ENCODE measurements around the gene PCP4.
"Not testable (repeated sequence)": the region's sequence is repeated elsewhere in the genome, so short reads cannot be mapped to it uniquely, and the experiment has no call there.

The PCP4 gene

GRCh38 chr21:39866093-39866492, 1.1 kb upstream of the PCP4 start:
- no peak for DNase-seq (ENCODE audit: low spot score)

DNA sequence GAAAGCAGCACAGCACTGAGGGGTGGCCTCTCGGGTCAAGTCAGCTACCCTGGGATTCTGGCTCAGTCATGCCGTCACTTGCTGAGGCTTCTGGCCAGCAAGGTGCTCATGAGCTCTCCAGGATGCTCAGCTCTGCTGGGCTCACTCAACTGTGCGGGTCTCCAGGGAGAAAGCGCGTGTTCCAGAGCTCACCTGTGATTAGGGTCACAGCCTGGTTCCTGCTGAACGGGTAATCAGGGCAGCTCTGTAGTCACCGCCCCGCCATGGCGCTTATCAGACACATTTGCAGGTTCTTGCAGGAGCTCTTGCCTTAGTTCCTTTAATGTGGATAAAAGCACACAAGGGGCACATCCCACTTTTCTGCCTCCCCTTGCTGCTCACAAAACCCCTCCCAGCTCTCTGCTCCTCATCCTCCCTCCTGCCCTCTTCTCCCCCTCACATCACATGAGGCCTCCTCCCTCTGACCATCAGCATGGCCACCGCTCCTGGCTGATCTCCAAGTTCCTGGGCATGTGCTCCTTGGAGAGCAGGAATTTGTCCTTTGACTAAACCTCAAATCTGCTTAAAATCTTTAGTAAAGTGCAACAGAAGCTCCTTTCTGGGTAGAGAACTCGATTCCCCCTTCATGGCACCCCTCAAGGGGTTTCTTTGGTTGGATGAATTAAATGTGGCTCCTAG, 2.0 kb downstream of the PCP4 start:
- DNase-seq (ENCODE audit: low spot score): no peak

GRCh38 chr21:39873687-39874086, 6.4 kb downstream of the PCP4 start:
- DNase-seq (ENCODE audit: low spot score): no peak

DNA sequence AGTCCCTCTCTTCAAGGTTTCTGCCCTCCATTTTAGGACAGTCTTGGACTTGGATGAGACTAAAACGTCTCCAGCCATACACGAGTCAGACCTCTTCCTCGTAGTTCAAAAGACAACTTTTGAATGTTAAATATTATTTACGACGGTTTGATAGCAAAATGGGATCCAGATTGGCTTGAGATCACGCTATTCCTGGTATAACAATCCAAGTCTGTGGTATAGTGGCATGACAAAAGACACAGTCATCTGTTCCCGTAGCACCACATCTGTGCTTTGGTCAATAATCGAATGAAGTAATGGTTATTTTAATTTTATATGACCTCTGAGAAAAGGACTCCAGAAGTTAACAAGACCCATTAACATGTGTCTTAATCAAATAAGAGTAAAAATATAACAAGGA, 7.0 kb downstream of the PCP4 start:
- no peak for DNase-seq (ENCODE audit: low spot score)

- DNase-seq (ENCODE audit: low spot score): no peak
Observed at GRCh38 chr21:39874759-39875158, 7.5 kb downstream of the PCP4 start.

- DNase-seq (ENCODE audit: low spot score): no peak
Observed at GRCh38 chr21:39881661-39882060, 14.4 kb downstream of the PCP4 start.

GRCh38 chr21:39882151-39882838, 15.1 kb downstream of the PCP4 start:
- no peak for DNase-seq (ENCODE audit: low spot score)

GRCh38 chr21:39882839-39883195, 15.6 kb downstream of the PCP4 start:
- DNase-seq (ENCODE audit: low spot score): no peak

DNA sequence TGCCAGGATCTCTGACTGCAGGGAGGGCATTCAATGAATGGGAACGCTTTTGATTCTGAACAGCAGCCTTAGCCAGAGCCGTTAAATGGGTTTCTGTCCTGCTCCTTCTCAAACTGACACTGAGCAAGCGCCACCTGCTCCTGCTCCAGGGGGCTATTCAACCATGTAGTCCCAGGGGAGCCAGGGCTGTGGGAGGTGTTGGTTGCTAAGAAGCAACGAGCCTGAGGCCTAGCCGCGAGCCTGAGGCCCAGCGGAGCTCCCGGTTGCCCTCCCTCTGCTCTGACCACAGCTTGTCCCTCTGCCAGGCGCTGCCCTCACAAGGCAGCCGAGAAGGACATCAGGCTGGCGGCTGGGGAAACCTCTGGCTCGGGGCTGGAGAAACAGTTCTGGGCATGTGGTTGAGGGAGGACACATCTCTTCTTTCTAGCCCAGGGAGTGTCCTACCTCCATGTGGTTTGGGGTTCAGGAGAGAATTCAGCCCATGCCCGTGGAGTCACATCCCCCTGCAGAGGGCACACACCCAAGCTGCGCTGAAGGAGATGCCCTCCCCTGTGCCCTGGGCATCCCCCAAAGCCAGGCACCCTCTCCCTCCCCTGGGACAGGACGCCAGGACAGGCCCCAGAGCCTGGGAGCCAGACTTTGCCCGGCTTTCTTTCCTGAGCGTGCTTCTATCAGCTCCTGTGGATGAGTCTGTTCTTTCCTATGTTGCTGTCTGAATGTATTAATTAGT, 18.0 kb downstream of the PCP4 start:
- DNase-seq (ENCODE audit: low spot score): peak; percentile 59

- DNase-seq (ENCODE audit: low spot score): no peak
Observed at GRCh38 chr21:39888848-39889247, 21.6 kb downstream of the PCP4 start.

DNA sequence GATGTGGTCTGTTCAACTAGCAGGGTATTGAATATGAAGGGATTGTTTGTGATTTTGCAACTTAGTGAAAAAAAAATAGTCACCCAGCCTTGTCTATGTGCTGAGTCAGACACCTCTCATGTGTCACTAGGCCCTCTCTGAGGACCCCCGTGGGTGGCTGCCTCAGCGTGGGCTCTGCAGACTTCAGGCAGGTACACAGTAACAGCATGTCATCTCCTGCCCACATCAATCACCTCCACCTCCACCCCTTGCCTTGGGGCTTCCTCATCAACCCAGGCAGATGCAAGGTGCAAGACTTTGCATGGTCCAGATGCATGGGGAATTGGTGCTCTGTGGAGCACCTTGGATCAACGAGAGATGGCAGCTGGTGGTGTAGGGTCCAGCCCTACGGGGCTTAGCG, 23.9 kb downstream of the PCP4 start:
- no peak for DNase-seq (ENCODE audit: low spot score)

- DNase-seq (ENCODE audit: low spot score): not testable (repeated sequence)
Observed at GRCh38 chr21:39891863-39892262, 24.6 kb downstream of the PCP4 start.

DNA sequence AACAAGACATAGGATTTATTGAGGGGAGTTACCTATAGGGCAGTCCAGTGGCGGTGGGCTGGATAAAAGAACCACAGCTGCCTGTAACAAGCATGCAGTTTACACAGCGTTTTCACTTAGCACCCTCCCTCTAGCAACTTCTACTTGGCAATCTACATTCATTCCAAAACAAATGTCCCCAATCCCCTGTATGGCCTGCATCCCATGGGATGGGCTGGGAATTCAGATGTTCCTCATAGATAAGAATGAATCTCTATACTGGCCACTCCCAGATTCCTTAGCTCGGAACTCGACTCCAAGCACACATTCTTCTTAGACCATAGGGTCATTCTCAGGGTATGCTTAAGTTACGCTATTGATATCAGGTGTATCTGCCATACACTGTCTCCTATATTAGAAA, 33.3 kb downstream of the PCP4 start:
- DNase-seq (ENCODE audit: low spot score): no peak

GRCh38 chr21:39900911-39901310, 33.7 kb downstream of the PCP4 start:
- no peak for DNase-seq (ENCODE audit: low spot score)

DNA sequence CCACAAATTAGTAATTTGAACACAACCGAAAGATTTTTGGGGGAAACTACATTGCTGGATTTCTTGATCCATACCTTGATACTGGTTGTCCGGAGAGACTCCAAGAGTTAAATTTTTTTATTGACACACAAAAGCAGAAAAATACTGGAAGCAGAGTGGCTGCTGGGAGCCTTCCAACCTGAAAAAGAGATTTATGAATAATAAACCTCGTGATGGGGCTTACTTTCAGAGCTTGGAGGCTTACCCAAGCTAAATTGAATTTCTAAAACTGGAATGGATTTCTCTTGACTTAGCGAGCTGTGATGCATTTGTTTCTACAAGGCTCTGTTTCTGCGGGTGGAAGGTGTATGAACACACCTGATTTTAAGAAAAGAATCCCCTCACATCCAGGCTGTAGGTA, 35.7 kb downstream of the PCP4 start:
- DNase-seq (ENCODE audit: low spot score): no peak

DNA sequence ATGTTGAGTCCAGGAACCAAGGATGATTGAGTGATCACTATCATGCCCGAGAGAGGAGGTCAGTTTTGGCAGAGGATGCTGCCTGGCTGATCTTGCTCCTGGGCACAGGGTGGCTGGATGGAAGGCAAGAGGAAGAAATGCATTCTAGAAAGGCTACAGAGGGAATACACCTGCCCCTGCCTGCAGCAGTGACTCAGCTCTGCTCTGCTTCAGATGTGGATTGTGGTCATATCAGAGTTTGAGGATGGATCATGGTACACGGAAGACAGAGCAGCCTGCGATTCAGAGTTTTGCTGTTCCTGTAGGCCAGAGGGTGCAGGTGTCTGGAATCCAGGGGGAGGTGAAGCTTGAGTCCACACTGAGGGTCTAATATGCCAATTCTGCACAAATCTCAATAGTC, 37.2 kb downstream of the PCP4 start:
- no peak for DNase-seq (ENCODE audit: low spot score)

DNA sequence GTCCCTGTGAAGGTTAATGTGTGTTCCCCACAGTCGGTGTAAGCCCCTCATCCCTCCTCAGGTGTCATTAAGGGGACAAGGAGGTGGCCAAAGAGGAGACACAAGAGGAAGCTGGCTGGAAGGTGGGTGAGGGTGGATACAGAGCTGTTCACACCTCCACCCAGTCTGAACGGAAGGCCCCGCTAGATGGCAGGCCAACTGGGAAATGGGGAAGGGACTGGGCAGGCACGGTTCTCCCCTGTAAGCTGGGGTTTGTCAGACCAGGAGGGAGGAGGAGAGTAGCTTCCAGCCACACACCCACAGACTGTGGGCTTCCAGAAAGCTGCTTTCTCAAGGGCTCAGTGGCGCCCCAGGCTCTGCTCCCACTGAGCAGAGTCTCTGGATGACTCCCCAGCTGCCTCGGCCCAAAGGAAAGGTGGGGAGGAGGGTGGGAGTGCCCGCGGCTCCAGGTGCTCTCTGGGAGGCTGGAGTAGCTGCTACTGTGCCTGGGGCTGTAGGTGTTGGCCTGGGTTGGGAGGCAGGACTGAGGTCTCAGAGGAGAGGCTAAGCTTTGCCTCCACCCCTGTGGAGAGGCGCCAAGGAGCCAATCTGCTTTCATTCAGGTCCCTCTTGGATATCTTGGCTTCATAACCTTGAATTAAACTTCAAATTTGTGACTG, 41.2 kb downstream of the PCP4 start:
- DNase-seq (ENCODE audit: low spot score): no peak

DNA sequence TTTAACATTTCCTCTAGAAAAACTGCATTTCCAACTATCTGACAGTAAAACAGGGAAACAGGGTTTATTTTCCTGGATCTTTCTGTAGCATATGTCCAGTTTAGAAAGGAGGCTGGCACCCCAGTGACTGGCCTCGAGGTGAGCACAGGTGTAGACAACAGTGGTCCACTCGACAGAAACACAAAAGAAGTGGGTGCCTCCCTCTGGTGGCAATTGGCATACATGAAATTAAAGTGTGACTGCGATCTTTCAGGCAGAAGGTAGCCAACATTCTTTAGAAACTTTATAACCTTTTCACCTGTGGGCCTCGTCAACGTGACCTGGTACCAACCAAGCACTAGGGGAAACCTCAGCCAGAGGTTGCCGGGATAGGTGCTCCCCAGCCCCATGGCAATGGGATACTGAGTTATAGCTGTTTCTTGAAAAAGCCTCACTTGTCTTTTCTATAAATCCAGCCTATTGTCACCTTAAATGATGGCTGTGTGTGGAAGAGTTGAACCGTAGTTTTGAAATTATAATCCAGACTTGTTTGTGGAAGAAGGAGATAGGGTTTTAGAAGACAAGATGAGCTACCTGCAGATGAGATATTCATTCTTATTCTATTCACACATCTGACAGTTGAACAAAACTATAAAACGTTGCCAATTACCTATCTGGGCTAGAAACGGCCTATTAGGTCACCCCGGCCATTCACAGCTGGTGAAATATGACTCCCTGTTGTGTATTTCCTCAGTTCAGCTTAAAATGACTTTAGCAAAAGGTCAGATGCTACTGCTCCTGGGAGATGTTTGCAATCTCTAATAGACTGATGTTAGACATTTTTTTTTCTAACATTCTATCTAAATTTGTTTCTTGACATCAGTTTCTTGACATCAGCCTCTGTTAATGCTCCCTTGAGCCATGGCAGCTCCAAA, 44.3 kb downstream of the PCP4 start:
- peak; percentile 14 for DNase-seq (ENCODE audit: low spot score)

DNA sequence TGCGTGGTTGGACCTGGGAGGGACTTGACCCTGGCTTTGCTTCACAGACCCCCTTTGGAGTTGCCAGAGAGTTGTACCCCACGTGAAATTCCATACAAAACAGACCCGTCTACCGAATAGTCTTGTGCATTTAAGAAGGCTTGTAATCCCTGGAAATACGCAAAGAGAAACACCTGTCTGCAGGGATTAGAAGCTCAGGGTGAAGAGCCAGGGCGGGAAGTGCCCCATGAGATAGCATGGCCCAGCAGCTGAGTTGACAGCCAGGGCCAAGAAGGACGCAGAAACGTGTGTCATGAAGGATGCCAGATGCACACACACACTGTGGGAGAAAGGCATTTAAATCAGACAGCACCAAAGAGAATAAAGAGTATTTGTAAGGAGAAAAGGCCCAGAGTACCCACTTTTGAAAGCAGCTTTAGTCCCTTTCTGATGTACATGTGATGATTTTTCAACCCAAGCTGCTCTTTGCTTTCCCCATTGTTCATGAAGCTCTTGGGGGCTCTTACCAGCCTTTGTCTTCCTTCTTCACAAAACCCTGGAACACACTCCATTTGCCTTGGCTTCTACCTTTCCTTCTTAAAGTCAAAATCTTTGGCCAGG, 46.6 kb downstream of the PCP4 start:
- peak; percentile 53 for DNase-seq (ENCODE audit: low spot score)

DNA sequence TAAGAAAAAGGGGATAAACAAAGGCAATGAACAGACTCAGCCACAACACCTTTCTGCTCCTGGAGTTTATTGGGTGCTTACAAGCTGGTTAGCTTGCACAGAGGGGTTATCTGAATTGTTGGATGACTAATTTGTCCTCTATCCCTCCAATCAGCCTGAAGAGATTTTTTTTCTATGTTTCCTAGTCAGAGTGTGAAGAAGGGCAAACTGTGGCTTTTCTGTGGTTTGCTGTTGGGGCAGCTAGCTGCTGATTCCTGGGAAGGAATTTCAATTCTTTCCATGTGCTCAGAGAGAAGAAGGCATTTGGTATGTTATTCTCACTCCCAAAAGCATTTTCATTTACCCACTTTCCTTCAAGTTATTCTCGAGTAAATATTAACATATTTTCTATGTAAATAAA, 48.6 kb downstream of the PCP4 start:
- no peak for DNase-seq (ENCODE audit: low spot score)

- DNase-seq (ENCODE audit: low spot score): no peak
Observed at GRCh38 chr21:39918558-39918957, 51.3 kb downstream of the PCP4 start.
